H1 (cell line): ENCODE measurements around the gene TIMP1. TPM values are rescaled to one million over a fixed set of nuclear protein-coding genes. Genes with fewer than 3 reads are reported as not detected.

Source experiments
- CTCF ChIA-PET: fragments of 300-600 bp; sonication (Branson Sonifier 250); formaldehyde crosslinking; loops from one replicate; lab custom pipeline; 2021; ENCODE audit not compliant: partially characterized antibody; lab: Charles Lee
- POLR2A ChIA-PET: fragments of 300-600 bp; sonication (Branson Sonifier 250); formaldehyde crosslinking; loops from one replicate; lab custom pipeline; 2021; ENCODE audit warnings: inconsistent platforms; ENCODE audit not compliant: partially characterized antibody; lab: Charles Lee
- DNase-seq, 2 experiments: peaks; one replicate each; pipeline versions ENCODE4 v3.0.0 to v3.0.0-alpha.2; 2010 to 2022; ENCODE audit warnings: low spot score in 2 of 2, low read depth in 1 of 2, mixed read lengths in 1 of 2
- FAIRE-seq: peaks from 2 replicates; lab custom pipeline; 2011; peaks lifted over from hg19 to GRCh38; lab: Jason Lieb, UNC
- H2AFZ ChIP-seq: 2 replicates; pipeline ENCODE4 v1.8.1; 2012; ENCODE audit warnings: low read length, inconsistent platforms
- H2AK5ac ChIP-seq: 2 replicates; pipeline ENCODE4 v1.6.1; 2013; ENCODE audit warnings: low read depth, low read length
- H2BK120ac ChIP-seq: replicated peaks from 2 replicates; pipeline ENCODE3; 2013; ENCODE audit warnings: low read depth, low read length, inconsistent platforms
- H2BK12ac ChIP-seq: 2 replicates; pipeline ENCODE4 v1.6.1; 2013; ENCODE audit warnings: low read depth, low read length
- H2BK15ac ChIP-seq: 2 replicates; pipeline ENCODE4 v1.6.1; 2013; ENCODE audit warnings: low read length
- H2BK20ac ChIP-seq: 2 replicates; pipeline ENCODE4 v1.6.1; 2013; ENCODE audit warnings: low read length
- H2BK5ac ChIP-seq: 2 replicates; pipeline ENCODE4 v1.6.1; 2013; ENCODE audit warnings: low read depth, low read length
- H3K14ac ChIP-seq: 2 replicates; pipeline ENCODE4 v1.6.1; 2013; ENCODE audit warnings: inconsistent platforms; ENCODE audit not compliant: insufficient read length
- H3K18ac ChIP-seq: 2 replicates; pipeline ENCODE4 v1.6.1; 2013; ENCODE audit warnings: low read length; ENCODE audit errors: extremely low read depth
- H3K23ac ChIP-seq: 2 replicates; pipeline ENCODE4 v1.6.1; 2013; ENCODE audit warnings: inconsistent platforms; ENCODE audit not compliant: insufficient read length
- H3K23me2 ChIP-seq: 2 replicates; pipeline ENCODE4 v1.6.1; 2013; ENCODE audit warnings: low read depth, low read length
- H3K27ac ChIP-seq: 2 replicates; pipeline ENCODE4 v1.6.1; 2011; ENCODE audit warnings: low read depth, low read length, inconsistent platforms
- H3K27me3 ChIP-seq, 4 experiments: replicated peaks in 1 of 4; 1 replicate in 1 of 4; 2 replicates in 3 of 4; pipeline versions ENCODE4 v1.6.1 to v1.8.1; 2011 to 2013; ENCODE audit warnings: low read length in 3 of 4, mild to moderate bottlenecking in 3 of 4, inconsistent platforms in 2 of 4, mixed read lengths in 2 of 4, moderate library complexity in 1 of 4; ENCODE audit not compliant: control insufficient read depth in 3 of 4, insufficient read depth in 3 of 4; ENCODE audit errors: extremely low read depth in 1 of 4
- H3K36me3 ChIP-seq, 4 experiments: 2 replicates each; pipeline versions ENCODE4 v1.6.1 to v1.8.1; 2011 to 2013; ENCODE audit warnings: mild to moderate bottlenecking in 4 of 4, low read length in 3 of 4, moderate library complexity in 2 of 4, control low read depth in 1 of 4, inconsistent platforms in 1 of 4; ENCODE audit not compliant: insufficient read depth in 4 of 4, control insufficient read depth in 2 of 4
- H3K4ac ChIP-seq: replicated peaks from 2 replicates; pipeline ENCODE3; 2013; ENCODE audit warnings: low read length, low read depth, mixed read lengths, inconsistent platforms; ENCODE audit not compliant: insufficient read length
- H3K4me1 ChIP-seq, 4 experiments: replicated peaks in 1 of 4; 1 replicate in 1 of 4; 2 replicates in 3 of 4; pipeline versions ENCODE4 v1.6.1 to v1.8.1; 2011 to 2013; ENCODE audit warnings: low read length in 3 of 4, inconsistent platforms in 2 of 4, mixed read lengths in 1 of 4; ENCODE audit not compliant: insufficient read depth in 4 of 4, control insufficient read depth in 3 of 4
- H3K4me2 ChIP-seq, 2 experiments: 2 replicates each; pipeline versions ENCODE4 v1.6.1 to v1.8.1; 2011 to 2013; ENCODE audit warnings: low read depth in 2 of 2, low read length in 2 of 2, control low read depth in 1 of 2, inconsistent platforms in 1 of 2, mild to moderate bottlenecking in 1 of 2; ENCODE audit not compliant: insufficient read depth in 1 of 2
- H3K4me3 ChIP-seq, 4 experiments: fragments of 200-600, 300-600 bp in 1 of 4; sonication (generic), shearing (Covaris generic), sonication (Bioruptor Twin) in 1 of 4; 2 replicates each; pipeline versions ENCODE4 v1.5.1 to v1.8.1; 2011 to 2016; ENCODE audit warnings: low read length in 4 of 4, low read depth in 3 of 4, control low read depth in 2 of 4, inconsistent platforms in 2 of 4, mild to moderate bottlenecking in 2 of 4, mixed read lengths in 1 of 4, moderate library complexity in 1 of 4; ENCODE audit not compliant: insufficient read depth in 2 of 4; ENCODE audit errors: extremely low read depth in 1 of 4
- H3K56ac ChIP-seq: replicated peaks from 2 replicates; pipeline ENCODE3; 2013; ENCODE audit warnings: low read depth, mild to moderate bottlenecking, mixed read lengths, low read length, inconsistent platforms; ENCODE audit not compliant: insufficient read length
- H3K79me1 ChIP-seq: 2 replicates; pipeline ENCODE4 v1.6.1; 2013; ENCODE audit warnings: low read depth, low read length, control low read depth
- H3K79me2 ChIP-seq, 2 experiments: 2 replicates each; pipeline versions ENCODE4 v1.6.1 to v1.8.1; 2012 to 2013; ENCODE audit warnings: low read length in 2 of 2, mild to moderate bottlenecking in 2 of 2, inconsistent platforms in 1 of 2; ENCODE audit not compliant: insufficient read depth in 2 of 2, control insufficient read depth in 1 of 2
- H3K9ac ChIP-seq, 4 experiments: replicated peaks in 1 of 4; 1 replicate in 1 of 4; 2 replicates in 3 of 4; pipeline versions ENCODE4 v1.6.1 to v1.8.1; 2011 to 2013; ENCODE audit warnings: low read depth in 3 of 4, low read length in 3 of 4, control low read depth in 2 of 4, mild to moderate bottlenecking in 2 of 4, moderate library complexity in 2 of 4, inconsistent platforms in 1 of 4; ENCODE audit errors: extremely low read depth in 1 of 4
- H3K9me3 ChIP-seq, 2 experiments: 2 replicates each; pipeline versions ENCODE4 v1.6.1 to v1.8.1; 2012 to 2013; ENCODE audit warnings: mild to moderate bottlenecking in 2 of 2, moderate library complexity in 2 of 2, control low read depth in 1 of 2, inconsistent platforms in 1 of 2, low read depth in 1 of 2, low read length in 1 of 2, mixed read lengths in 1 of 2; ENCODE audit not compliant: insufficient read depth in 2 of 2
- H4K20me1 ChIP-seq, 2 experiments: replicated peaks in 1 of 2; 2 replicates each; pipeline versions ENCODE3 to v1.8.1; 2011 to 2013; ENCODE audit warnings: inconsistent platforms in 2 of 2, low read length in 2 of 2, mild to moderate bottlenecking in 1 of 2; ENCODE audit not compliant: insufficient read depth in 2 of 2, control insufficient read depth in 1 of 2
- H4K5ac ChIP-seq: 2 replicates; pipeline ENCODE4 v1.6.1; 2013; ENCODE audit warnings: low read length, low read depth, mixed read lengths, inconsistent platforms; ENCODE audit not compliant: insufficient read length
- H4K8ac ChIP-seq: 2 replicates; pipeline ENCODE4 v1.8.0; 2013; ENCODE audit warnings: mild to moderate bottlenecking, moderate library complexity, low read length, inconsistent platforms; ENCODE audit not compliant: insufficient read depth; ENCODE audit errors: extremely low read depth
- H4K91ac ChIP-seq: replicated peaks from 2 replicates; pipeline ENCODE3; 2013; ENCODE audit warnings: low read length, mixed read lengths, inconsistent platforms; ENCODE audit not compliant: insufficient read length
- JUND ChIP-seq: IDR thresholded peaks from 2 replicates; pipeline ENCODE4 v1.6.1; 2011; ENCODE audit warnings: mild to moderate bottlenecking, improper control_type of control experiment, low read length
- KDM4A ChIP-seq: IDR thresholded peaks from one replicate; pipeline ENCODE4 v1.7.1; 2012; ENCODE audit warnings: low read depth, mild to moderate bottlenecking, moderate library complexity, low read length, inconsistent platforms; ENCODE audit not compliant: severe bottlenecking
- PHF8 ChIP-seq: fragments of 200-600 bp; sonication (generic); conservative IDR thresholded peaks from 2 replicates; pipeline ENCODE4 v1.7.1; 2012; ENCODE audit warnings: low read depth, mild to moderate bottlenecking, inconsistent platforms, low read length, moderate library complexity
- RAD21 ChIP-seq, 2 experiments: IDR thresholded peaks in 1 of 2; conservative IDR thresholded peaks in 1 of 2; 2 replicates each; pipeline ENCODE4 v1.6.1; 2011; ENCODE audit warnings: low read depth in 2 of 2, low read length in 2 of 2, improper control_type of control experiment in 1 of 2, inconsistent platforms in 1 of 2, mild to moderate bottlenecking in 1 of 2, moderate library complexity in 1 of 2
- SIN3A ChIP-seq, 2 experiments: IDR thresholded peaks in 1 of 2; conservative IDR thresholded peaks in 1 of 2; 2 replicates each; pipeline ENCODE4 v1.6.1; 2011 to 2012; ENCODE audit warnings: low read length in 2 of 2, improper control_type of control experiment in 1 of 2, low read depth in 1 of 2, mild to moderate bottlenecking in 1 of 2
- SIX5 ChIP-seq: IDR thresholded peaks from 2 replicates; pipeline ENCODE4 v1.6.1; 2011; ENCODE audit warnings: mild to moderate bottlenecking, low read depth, low read length
- TCF12 ChIP-seq: IDR thresholded peaks from 2 replicates; pipeline ENCODE4 v1.6.1; 2011; ENCODE audit warnings: low read depth, mild to moderate bottlenecking, low read length
- ZNF274 ChIP-seq: IDR thresholded peaks from 2 replicates; pipeline ENCODE4 v1.7.0; 2012; ENCODE audit warnings: low read length, borderline replicate concordance; ENCODE audit errors: extremely low read depth
- WGBS, 2 experiments: shearing (Covaris generic) in 1 of 2; methylation state at CpG; one replicate each; pipeline versions ENCODE4 v1.1.6 to v1.1.7; 2013 to 2015; ENCODE audit warnings: low lambda C conversion rate in 2 of 2, mixed read lengths in 2 of 2, inconsistent platforms in 1 of 2, low coverage in 1 of 2, missing lambda C conversion rate in 1 of 2; ENCODE audit not compliant: insufficient replicate concordance in 2 of 2, insufficient coverage in 1 of 2, insufficient read length in 1 of 2; ENCODE audit errors: extremely low coverage in 1 of 2, missing lambda C conversion rate in 1 of 2; 5-methylcytosine and 5-hydroxymethylcytosine counted together
- polyA plus RNA-seq, 7 experiments: library from polyadenylated mRNA; depleted of rRNA in 3 of 7; stranded (reverse) in 5 of 7; unstranded in 2 of 7; fragments of >200 nt in 5 of 7; fragments of 200-250 nt in 2 of 7; gene quantifications; 1 replicate in 5 of 7; 2 replicates in 1 of 7; 4 replicates in 1 of 7; pipeline versions ENCODE4 v1.2.1 to v1.2.3, GENCODE V29; 2011 to 2013; ENCODE audit warnings: missing spikeins in 2 of 7, mixed read lengths in 2 of 7
- total RNA-seq: library from RNA; stranded (reverse); fragmentation: NEBNext Ultra II Directional; extraction: Animal tissue kit (Norgen Biotek cat#: 25700); gene quantifications from 2 replicates; pipeline ENCODE4 v1.2.1, GENCODE V29; 2021

The TIMP1 gene
- total and polyA plus RNA-seq, 2 of the 8 experiments (the other 6 are each of a cell fraction or from before 2014, with no cell fraction given), result 58.6 to 142 TPM

- Histone ChIP-seq H3K79me2 (no peaks in the 10 kb centered on the region), H2BK15ac (no peak within 1 kb of the TSS), H3K27ac (no peak within 1 kb of the TSS), H3K79me1 (no peaks in the 10 kb centered on the region), H3K4me3 (no peak within 1 kb of the TSS), H2BK12ac (no peak within 1 kb of the TSS)
- no peak for TF ChIP-seq PHF8
- TF ChIP-seq JUND, result no peak
- no peak for TF ChIP-seq TCF12
- no peak for TF ChIP-seq KDM4A
- TF ChIP-seq SIX5, result no peak
- no peak for TF ChIP-seq ZNF274
- no peak for TF ChIP-seq SIN3A (conservative IDR thresholded peaks at IDR 0.05 in 1 of 2, IDR thresholded peaks at IDR 0.05 in 1 of 2; ENCODE audit: low read depth in 1 of 2, low read length in 2 of 2)
- TF ChIP-seq RAD21 (IDR thresholded peaks at IDR 0.05 in 1 of 2, conservative IDR thresholded peaks at IDR 0.05 in 1 of 2; ENCODE audit: low read depth in 2 of 2, low read length in 2 of 2), result no peak
- TF ChIP-seq, all 59 proteins: peak for 0
- H2BK5ac ChIP-seq, result no peak within 1 kb of the TSS
- no peak within 1 kb of the TSS for H3K18ac ChIP-seq
- no peaks in the 10 kb centered on the region; a peak in 2 of 7 replicates for H3K4me1 ChIP-seq
- no peak within 1 kb of the TSS for H3K4ac ChIP-seq
- no peak within 1 kb of the TSS for H2AK5ac ChIP-seq
- H4K8ac ChIP-seq, result no peak within 1 kb of the TSS
- no peak within 1 kb of the TSS; a peak in 1 of 4 replicates for H3K4me2 ChIP-seq
- H4K5ac ChIP-seq, result no peak within 1 kb of the TSS
- H4K91ac ChIP-seq, result no peak within 1 kb of the TSS
- H3K23me2 ChIP-seq, result no peaks in the 10 kb centered on the region
- H4K20me1 ChIP-seq, result no peaks in the 10 kb centered on the region
- no peak for FAIRE-seq
- no peaks in the 10 kb centered on the region for H3K9me3 ChIP-seq
- no peak for DNase-seq
- no peak within 1 kb of the TSS for H2AFZ ChIP-seq
- no peak within 1 kb of the TSS for H2BK120ac ChIP-seq
- ChIA-PET CTCF (interaction anchor here (0.7 to 2.6 kb wide), 7 partner anchors 8 to 60 kb away, joined by 3 to 14 read pairs (median 8); partner anchors contain the start of gene TIMP1), POLR2A (interaction anchor here (0.6 to 1.6 kb wide), 5 partner anchors 15 to 150 kb away, joined by 3 to 5 read pairs (median 3); no protein-coding TSS in a partner anchor)
- no peak within 1 kb of the TSS for H3K23ac ChIP-seq
- no peaks in the 10 kb centered on the region; a peak in 1 of 8 replicates for H3K36me3 ChIP-seq
- H3K56ac ChIP-seq, result no peak within 1 kb of the TSS
- H3K9ac ChIP-seq, result no peak within 1 kb of the TSS
- H3K14ac ChIP-seq, result no peak within 1 kb of the TSS
- WGBS, 2 experiments, result 57% methylated on average over 6 of the region's 14 CpGs; no CpG with 5 or more reads in 1 of the 2 experiments
- H3K27me3 ChIP-seq, result no peaks in the 10 kb centered on the region
- H2BK20ac ChIP-seq, result no peak within 1 kb of the TSS
These were observed 47.4 kb downstream of the TIMP1 start, which contains the start of gene CFP for GRCh38 chrX:47629419-47630200. CFP (minus strand) TSS chrX:47629930; CDS start chrX:47629844, 86 bp downstream.
